ELF-1 (cell line): ENCODE data around the gene SLC48A1.

Experiments
- DNase-seq: peaks from one replicate; pipeline ENCODE4 v3.0.0-alpha.2; 2016; ENCODE audit warnings: low read depth, low spot score

Gene SLC48A1

DNA sequence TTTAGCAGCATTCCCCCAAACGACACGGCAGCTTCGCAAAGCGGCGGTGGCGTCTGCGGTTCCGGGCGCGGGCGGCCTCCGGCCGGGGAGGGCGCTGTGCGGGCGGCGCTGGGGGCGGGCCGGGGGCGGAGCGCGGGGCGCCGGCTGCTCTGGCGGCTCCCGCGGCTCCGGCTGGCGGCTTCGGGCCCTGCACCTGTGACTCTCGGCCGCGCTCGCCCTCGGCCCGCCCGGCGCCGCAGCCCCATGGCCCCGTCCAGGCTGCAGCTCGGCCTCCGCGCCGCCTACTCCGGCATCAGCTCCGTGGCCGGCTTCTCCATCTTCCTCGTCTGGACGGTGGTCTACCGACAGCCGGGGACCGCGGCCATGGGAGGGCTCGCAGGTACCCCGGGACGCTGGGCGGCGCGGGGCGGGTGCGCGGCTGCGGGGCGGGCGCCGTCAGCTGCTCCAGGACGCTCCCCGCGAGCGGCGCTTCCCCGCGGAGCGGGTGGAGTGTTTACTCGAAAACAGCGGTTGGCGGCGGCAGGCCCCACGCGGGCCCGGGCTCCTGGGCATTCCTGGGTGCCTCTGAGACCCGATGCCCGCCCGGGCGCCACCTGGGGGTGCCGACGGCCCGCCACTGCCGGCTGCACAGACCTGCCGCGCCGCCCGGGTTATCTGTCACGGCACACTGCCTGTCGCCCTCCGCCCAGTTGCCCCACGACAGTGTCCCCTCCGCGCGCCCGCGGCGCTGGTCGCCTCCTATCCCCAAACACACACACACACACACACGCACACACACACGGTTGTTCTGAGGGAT lies at the start of gene SLC48A1:
SLC48A1 (plus strand) TSS at position 177 of the 796 bp plus-strand sequence; CDS start at position 244, 67 bp downstream.
- DNase-seq: peak; percentile 47

DNA sequence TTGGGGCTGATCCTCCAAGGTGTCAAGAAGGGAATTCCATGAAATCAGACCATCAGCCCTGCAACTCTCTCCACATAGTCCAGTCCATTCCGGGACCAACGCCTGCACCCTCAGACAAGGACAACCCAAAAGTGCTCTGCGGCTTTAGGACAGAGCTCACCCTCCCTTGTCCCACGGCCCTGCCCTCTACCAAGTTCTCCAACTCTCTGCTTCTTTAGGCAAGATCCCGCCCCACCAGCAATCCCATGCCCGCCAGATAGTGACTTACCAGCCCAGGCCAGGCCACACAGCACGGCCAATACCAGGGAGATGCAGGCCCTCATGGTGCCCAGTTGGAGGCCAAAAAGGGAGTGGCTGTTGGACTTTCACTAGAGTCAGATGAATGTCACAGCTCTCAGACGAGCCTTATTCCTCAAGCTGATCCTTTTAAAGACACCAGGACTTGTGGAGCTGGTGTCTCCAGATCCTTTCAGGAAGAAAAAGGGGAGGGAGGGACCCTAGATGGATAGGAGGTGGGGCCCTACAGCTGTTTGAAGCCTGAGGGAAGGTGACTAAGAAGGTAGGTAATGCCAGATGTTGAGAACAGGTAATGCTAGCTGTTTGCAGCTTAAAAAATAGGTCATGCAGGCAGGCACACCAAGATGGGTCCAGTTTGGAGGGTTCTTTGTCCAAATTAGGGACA lies 47.8 kb upstream of the SLC48A1 start, which contains the start of gene ENDOU:
ENDOU (minus strand) TSS at position 400 of the 682 bp plus-strand sequence; CDS start at position 323, 77 bp downstream.
- DNase-seq: no peak

DNA sequence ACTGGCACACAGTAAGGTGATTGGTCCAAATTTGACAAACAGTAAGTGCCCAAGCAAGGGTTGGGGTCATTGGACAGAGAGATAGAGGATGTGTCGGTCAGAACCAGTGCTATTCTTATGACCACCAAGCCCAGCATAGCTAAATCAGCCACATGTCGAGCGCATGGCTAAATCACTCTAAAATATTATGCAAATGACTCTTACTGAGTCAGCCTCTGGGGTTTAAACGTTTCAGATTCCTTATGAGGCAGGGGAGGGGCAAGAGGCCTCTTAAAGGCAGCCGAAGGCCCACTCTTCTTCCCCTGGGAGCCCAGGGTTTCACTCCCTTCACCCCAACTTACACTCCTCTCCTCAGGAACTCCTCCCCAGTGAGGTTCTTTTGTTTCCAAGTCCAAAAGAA lies 47.1 kb upstream of the SLC48A1 start:
- DNase-seq: no peak

DNA sequence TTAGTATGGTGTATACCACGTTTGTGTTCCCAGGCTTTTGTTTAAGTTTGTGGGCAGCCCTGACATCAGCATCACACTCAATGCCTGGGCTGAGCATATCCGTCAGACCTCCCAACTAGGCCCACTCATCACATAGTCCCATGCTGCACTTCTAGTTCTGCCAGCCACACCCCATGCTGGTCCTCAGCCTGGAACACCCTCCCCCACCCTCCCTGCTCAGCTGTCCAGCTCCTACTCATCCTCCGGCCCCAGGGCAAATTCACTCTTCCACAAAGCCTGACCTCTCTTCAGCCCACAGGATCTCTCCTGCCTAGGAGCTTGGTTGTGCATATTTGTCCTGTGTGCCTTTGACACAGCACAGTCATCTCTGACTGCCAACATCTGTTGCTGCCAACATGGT lies 43.8 kb upstream of the SLC48A1 start:
- DNase-seq: no peak

DNA sequence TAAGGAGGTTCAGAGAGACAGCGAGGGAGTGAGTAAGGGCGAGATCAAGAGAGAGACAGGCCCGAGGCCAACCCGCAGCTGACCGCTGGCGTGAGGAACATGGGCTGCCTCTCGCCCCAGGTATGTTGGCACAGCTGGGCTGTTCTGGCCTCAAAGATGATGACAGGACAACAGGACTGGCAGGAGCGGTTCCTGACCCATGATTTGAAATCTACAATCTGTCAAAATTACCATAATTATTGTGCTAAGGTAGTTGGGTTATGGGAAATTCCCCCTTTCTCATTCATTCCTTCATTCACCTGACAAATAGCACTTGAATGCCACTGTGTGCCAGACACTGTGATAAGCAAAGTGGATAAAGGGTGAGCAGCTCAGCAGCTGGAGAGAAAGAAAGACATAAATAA lies 42.7 kb upstream of the SLC48A1 start:
- no peak for DNase-seq

DNA sequence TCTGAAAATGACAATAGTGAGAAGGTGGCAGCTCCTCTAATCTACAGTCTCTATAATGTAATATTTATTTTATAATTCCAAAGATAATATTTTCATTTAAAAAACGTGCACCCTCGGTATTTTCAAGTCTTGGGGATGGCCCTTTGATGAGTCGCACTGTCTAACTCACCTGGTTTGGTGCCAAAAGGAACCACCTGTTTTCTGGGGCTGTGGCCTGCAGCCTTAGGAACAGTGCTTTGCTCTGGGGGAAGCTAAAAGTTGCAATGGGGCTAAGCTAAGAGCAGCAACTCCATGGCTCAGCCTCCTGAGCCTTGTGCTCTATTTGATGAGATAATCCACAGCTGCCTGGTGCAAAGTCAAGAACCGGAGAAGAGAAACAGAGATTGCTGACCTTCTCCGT lies 41.3 kb upstream of the SLC48A1 start:
- DNase-seq: no peak

DNA sequence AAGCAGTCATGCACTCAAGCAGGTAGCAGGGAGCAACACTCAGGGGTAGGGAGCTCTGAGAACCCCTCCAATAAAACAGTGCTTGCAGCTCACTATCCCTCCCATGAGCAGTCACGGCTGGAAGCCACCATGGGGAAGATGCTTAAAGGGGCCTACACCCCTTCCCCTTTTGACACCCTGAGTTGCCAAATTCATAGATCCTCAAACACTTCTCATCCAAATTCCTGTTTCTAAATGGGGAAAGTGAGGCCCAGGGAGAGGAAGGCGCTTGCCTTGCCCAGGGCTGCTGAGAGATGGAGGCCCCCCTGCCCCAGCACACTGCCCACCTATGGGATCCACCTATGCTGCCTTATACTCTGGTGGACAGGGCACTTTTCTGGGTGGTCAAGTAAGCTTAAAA lies 40.5 kb upstream of the SLC48A1 start:
- no peak for DNase-seq

DNA sequence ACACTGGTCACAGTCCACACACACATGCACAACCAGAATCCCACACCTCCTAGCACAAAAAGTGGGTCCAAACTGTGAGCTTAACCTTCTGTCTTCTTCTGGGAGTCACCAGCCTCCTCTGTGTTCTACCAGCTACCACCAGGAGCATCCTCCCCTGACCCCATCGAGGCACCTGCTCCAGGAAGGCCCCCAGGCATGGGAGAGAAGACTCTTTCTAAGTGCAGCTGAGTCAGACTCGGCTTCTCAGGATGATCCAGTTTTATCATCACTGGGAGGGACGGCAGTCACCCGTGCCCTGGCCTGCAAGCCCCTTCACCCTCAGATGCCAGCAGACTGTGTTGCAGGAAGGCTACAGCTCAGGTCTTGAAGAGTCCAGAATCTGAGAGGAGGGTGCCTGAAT lies 39.9 kb upstream of the SLC48A1 start:
- no peak for DNase-seq

DNA sequence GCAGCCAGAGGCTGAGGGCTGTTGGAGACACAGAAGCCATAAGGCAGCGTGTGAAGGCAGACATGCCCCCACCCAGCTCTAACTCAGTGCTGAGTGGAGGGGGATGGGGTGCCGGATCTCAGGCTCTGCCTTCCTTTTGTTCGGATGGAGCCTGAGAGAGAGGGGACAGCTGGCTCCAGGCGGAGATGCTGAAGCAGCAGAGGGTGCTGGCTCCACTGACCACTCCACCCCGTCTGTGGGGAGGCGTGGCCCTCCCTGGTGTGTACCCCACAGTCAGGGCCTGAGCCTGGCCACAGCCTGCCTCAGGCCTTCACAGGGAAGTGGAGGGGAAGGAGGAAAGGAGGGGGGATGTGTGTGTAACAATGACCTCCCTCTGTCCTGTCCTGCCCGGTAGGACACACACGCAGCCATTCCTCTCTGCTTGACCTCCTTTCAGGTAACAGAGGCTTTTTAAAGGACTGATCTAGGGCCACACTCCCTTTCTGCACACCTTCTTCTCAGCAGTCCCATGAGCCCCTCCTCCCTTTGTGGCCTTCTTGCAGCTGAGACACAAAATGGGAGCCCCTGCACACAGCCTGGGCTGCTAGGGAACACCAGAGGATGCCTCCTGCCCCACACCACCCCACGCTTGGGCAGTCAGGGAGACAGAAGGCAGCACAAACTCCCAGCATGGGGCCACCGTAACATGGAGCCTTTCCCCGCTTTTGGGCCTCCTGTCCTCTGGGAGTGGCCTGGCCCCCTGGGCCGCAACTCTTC lies 38.1 kb upstream of the SLC48A1 start:
- DNase-seq: no peak

DNA sequence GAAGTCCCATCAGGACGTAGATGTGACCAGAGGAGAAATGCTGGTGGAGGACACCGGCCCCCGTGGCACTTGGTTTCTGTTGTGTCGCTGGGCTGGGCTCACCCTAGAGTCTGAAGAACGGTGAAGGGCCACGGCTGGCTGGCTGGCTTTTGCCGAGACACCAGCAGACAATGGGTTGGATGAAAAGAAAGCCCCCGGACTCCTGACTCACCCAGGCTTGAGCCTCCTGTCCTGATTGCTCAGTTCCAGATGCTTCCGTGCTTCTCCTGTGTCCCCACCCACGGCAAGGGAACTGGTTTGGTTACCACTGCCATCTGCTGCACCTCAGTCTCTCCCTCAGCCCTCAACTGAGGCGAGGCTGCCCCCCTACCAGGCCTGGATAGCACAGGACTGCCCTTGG lies 37.4 kb upstream of the SLC48A1 start:
- DNase-seq: no peak

DNA sequence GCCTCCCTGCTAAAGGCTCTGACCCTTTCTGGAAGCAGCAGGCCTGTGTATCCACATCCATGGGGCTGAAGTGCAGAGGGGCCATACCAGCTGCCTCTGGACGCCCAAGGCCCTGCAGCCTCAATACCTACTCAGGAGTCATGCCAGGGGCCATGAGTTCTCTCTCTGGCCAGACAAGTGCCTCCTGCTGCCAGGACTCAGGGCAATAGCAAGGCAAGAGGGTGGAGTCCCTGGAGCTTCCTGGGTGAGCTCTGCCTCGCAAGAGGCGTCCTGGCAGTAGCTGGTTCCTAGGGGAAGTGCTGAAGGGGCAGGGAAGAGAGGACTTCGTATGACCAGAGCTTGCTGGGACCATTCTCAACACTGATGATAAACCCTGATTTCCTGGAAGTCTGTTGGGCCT lies 36.8 kb upstream of the SLC48A1 start:
- no peak for DNase-seq

DNA sequence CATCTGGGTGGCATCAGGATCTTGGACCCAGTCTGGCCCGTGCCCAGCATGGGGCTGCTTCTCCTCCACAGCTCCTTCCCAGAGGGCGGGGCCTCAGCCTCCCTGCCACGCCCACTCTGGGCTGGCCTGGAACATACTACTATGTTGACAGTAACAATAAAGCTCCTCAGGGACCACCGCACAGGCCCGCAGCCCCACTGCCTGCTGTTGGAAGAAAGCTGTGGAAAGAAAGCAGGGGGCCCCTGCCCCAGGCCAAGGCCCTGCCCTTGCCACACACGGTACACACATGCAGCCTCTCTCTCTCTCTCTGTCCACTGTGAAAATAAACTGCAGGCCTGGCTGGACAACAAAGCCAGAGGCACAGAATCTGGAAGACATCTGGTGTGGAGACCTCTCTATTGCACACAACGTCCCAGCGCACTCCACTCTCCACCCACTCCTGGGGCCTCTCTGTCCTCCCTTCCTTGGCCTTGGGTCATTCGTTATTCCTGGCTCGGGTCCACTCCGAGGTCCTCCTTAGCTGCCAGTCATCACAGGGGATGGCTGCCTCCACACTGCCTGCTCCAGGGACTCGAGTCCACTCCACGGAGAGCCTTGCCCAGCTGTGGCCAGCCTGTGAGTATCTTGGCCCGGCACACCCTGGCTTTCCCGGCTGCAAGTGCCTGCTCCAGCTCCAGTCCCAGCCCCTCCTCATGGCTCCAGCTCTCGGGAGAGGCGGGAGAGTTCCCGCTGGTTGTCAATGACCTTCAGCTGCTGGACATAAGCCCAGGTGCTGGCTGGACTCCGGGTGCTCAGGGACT lies 36.0 kb upstream of the SLC48A1 start:
- no peak for DNase-seq

DNA sequence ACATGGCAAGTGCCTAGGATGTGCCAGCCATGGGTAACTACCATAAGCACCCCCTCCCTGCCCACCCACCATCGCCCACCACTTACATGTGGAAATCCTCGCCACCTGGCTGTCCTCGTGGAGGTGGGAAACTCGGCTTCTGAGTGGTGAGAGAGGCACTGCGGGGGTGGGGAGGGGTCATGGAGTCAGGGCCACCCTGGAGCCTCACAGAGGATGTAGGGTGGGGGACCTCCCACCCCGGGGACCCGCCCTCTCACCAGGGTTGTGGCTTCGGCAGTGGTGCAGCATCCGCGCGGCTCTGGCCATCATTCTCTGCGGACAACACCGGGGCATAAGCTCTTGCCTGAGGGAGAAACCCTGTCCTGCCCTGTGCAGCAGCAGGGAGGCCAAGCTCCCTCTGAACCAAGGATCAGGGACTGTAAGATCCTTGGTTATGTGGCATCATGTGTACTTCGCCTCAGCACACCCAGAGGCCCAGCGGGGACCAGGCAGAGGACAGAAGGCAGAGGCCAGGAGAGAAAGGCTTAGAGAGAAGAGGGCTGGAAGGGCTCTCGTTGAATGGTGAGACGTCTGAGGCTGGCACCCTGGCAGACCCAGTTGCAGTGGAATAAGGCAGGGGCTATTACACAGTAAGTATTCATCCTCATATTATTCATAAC lies 35.0 kb upstream of the SLC48A1 start:
- no peak for DNase-seq

DNA sequence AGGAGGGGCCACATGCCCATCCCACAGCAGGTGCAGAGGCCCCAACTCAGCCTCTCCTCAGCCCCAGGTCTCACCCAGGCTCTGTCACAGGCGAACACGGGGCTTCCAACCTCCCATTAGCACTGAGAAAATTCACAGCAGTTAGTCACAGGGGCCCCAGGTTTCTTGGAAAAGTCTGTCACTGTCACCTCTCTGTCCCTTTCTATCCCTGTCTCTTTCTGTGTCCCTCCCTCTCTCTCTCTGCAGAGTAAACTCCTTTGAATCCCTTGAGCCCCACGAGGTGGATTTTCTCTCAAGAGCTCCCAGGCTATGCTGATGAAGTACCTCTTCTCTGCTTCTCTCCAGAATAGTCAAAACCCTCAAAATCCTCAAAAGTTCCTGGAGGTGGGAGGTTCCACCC lies 33.7 kb upstream of the SLC48A1 start:
- DNase-seq: no peak

DNA sequence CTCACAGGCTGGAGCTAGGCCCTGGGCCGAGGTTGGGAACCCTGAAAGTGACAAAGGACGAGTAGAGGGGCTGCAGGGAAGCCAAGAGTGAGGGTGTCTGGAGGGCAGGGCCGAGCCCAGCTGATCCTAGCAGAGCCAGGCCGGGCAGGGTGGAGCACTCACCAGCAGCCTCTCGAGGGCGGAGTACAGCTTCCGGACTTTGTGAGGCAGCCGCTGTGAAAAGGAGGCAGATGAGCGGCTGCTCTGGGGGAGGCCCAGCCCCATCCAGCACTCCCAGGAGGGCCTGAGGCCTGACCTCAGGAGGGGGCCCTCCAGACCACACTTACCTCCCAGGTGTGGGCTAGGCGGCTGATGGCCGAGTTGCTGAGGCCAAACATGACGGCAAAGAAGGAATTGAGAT lies 33.1 kb upstream of the SLC48A1 start:
- DNase-seq: peak; percentile 45

DNA sequence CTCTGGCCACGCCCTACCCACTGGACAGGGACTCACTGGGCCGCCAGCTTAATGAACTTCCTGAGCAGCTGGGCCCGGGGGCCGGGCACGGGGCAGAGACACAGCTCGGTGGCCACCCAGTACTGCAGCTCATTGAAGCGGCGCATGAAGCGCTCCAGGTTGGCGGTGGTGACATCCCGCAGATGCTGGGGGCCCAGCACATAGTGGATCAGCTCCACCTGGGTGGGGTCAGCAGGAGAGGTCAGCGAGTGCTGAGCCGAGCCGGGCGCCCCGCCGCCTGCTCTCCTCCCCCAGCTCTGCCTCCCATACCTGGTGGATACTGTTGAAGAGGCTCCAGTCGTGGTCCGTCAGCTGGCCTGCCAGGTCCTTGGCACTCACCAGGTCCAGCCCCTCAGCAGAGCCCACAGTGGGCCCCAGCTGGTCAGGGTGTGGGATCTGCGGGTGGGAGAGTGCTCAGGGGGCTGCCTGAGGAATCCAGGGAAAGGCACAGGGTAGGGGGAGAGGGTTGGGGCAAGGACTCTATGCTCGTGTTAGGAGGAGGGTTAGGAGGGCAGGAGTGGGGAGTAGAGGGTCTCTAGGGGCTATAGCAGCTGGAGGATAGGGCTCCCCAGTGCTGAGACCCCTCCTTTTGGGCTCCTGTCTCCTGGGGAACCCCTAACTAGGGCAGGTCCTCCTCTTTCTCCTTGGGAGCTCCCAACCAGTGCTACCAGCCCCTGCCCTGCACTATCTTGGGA lies 32.3 kb upstream of the SLC48A1 start:
- DNase-seq: no peak

DNA sequence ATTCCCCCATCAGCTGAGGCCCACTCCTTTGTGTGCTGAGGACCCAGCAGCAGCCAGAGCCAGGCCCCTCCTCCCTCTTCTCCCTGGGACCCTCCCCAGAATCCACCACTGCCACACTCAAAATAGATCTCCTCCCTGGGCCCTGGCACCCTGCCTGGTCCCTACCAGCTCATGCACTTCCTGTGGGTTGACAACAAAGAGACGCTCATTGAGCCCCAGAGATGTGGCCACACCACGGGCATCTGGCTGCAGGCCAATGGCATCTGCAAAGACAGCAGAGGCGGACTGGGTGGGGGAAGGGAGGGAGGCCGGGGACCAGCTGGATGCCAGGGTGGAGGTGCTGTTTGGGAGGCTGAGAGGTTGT lies 31.7 kb upstream of the SLC48A1 start:
- DNase-seq: no peak

DNA sequence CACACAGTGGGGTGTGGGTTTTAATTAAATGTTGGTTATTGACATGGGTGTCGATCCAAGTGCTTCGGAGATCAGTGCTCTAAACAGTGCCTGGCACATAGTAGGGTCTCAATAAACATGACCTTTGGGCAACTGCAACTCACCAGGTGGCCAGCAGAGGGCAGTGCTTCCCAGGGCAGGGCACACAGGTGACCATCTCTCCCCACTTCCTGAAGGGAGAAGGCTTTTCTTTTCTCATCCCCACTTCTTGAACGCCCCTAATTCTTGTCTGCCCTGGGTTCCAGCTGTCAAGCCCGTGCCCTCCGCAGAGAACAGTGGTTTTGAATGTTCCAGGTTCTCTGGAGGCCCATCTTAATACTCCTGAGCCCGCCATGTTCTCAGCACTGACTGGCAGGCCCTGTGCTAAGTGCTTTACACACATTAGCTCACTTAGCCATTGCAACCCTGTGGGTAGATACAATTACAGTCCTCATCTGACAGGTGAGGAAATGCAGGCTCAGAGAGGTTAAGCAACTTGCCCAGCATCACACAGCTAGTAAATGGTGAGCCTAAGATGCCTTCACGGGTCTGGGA lies 30.7 kb upstream of the SLC48A1 start:
- DNase-seq: peak; percentile 74

DNA sequence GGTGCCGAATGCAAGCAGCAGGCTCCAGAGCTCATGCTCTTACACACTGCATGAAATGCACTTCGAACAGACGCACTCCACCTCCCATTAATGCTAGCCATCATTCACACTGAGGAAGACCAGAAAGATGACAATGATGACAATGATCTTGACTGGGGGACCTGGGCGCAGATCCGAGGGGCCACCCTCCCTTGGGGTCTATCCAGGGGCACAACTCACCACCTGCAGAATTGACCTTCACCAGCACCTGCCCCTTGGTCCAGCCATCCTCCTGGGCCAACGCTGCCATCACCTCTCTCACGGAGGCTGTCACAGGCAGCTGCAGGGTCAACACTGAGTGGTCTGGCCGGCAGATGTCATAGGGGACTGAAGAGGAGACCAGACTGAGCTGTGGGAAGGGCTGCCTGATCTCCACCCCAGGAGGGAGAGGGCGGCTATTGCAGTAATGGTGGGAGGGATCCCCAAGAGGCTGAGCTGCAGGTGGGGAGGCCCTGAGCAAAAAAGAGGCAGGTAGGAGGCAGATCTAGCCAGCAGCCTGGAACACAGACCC lies 29.7 kb upstream of the SLC48A1 start:
- no peak for DNase-seq
